GM23338 (cell line): Measurements from ENCODE around the gene EXOSC1.

Experiments
- CTCF ChIP-seq, 2 experiments: fragments of 200-600 bp in 1 of 2; sonication (generic) in 1 of 2; conservative IDR thresholded peaks; 2 replicates each; pipeline versions ENCODE4 v1.5.1 to v1.6.1; 2016 to 2017; ENCODE audit warnings: antibody characterized with exemption in 2 of 2, low read depth in 2 of 2, mild to moderate bottlenecking in 2 of 2, moderate library complexity in 1 of 2
- NANOG ChIP-seq: IDR thresholded peaks from 2 replicates; pipeline ENCODE4 v1.6.1; 2016; ENCODE audit warnings: antibody characterized with exemption, borderline replicate concordance
- REST ChIP-seq: IDR thresholded peaks from one replicate; pipeline ENCODE4 v1.6.1; 2018; ENCODE audit warnings: antibody characterized with exemption; ENCODE audit not compliant: unreplicated experiment
- STAT1 ChIP-seq: IDR thresholded peaks from one replicate; pipeline ENCODE4 v1.6.1; 2016; ENCODE audit warnings: antibody characterized with exemption; ENCODE audit not compliant: unreplicated experiment
- ZNF462 ChIP-seq: fragments of 250-450 bp; sonication (Bioruptor Pico); IDR thresholded peaks from 2 replicates; pipeline ENCODE4 v1.5.0; 2020; ENCODE audit warnings: mild to moderate bottlenecking, moderate library complexity

GRCh38 chr10:97482381-97482780 lies 36.6 kb upstream of the EXOSC1 start:
- TF ChIP-seq CTCF (conservative IDR thresholded peaks at IDR 0.05; ENCODE audit: low read depth in 2 of 2) (no peak), STAT1 (no peak), REST (no peak), ZNF462 (no peak), NANOG (no peak)
